Peyer's patch (tissue), 4 donors: Measurements from ENCODE around the gene WDR74. TPM values are rescaled to one million over a fixed set of nuclear protein-coding genes. Genes with fewer than 3 reads are reported as not detected.
A peak's percentile ranks its signal among the peaks of the same experiment; 100 is the strongest.

Experiments used
- DNase-seq, 3 donors: peaks; one replicate each; pipeline ENCODE4 v3.0.0-alpha.2; 2017 to 2019
- H3K27ac ChIP-seq, 4 donors: fragments of 200-600 bp; sonication (generic); one replicate each; pipeline ENCODE4 v1.5.1; 2016 to 2019
- H3K27me3 ChIP-seq, 2 donors: fragments of 200-600 bp; sonication (generic); one replicate each; pipeline ENCODE4 v1.5.1; 2019
- H3K36me3 ChIP-seq, 3 donors: fragments of 200-600 bp; sonication (generic); one replicate each; pipeline ENCODE4 v1.5.1; 2016 to 2019
- H3K4me1 ChIP-seq, 4 donors: fragments of 200-600 bp; sonication (generic); one replicate each; pipeline ENCODE4 v1.5.1; 2016 to 2019
- H3K4me3 ChIP-seq, 4 donors: fragments of 200-600 bp; sonication (generic); 1 replicate in 3 of 4; 2 replicates in 1 of 4; pipeline ENCODE4 v1.5.1; 2016 to 2019; ENCODE audit warnings: mild to moderate bottlenecking in 1 of 4
- H3K9me3 ChIP-seq, 4 donors: fragments of 200-600 bp; sonication (generic); one replicate each; pipeline ENCODE4 v1.5.1; 2016 to 2019; ENCODE audit warnings: mild to moderate bottlenecking in 1 of 4
- POLR2A ChIP-seq, 2 donors: fragments of 450-650 bp; IDR thresholded peaks; one replicate each; pipeline ENCODE4 v1.5.1; 2017; ENCODE audit warnings: antibody characterized with exemption in 2 of 2, mild to moderate bottlenecking in 2 of 2, moderate library complexity in 2 of 2
- total RNA-seq, 4 donors: library from RNA; depleted of rRNA; stranded (reverse); fragments of >200 nt; gene quantifications; one replicate each; pipeline ENCODE4 v1.1.0, GENCODE V29; 2016
- TF ChIP-seq, protein P1 (sequence below), 6 experiments: fragments of 450-650 bp in 4 of 6; fragments of 200-600 bp in 2 of 6; sonication (generic) in 1 of 6; IDR thresholded peaks; one replicate each; pipeline ENCODE4 v1.5.1; 2017 to 2019; ENCODE audit warnings: antibody characterized with exemption in 6 of 6, mild to moderate bottlenecking in 3 of 6, moderate library complexity in 1 of 6

The WDR74 gene
- total RNA-seq, 4 donors from 2014 or later: 17.7 to 78.4 (median 28.6) TPM

DNA sequence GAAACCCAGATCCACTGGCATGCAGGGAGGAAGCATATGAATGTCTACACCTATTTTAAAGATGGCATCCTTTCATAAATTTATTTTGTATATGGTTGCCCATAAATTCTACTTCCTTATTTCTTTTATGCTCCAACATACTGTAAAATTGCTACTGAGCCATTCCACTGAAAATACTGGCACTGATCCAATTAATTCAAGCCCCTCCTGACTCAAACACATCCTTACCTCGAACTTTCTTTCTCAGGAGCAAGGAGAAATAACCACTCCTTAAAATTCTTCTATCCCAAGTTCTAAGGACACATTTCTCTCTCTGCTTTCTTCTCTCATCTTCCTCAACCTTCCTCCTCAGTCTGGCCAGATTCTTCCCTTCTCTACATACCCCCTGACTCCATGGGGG lies 28.6 kb downstream of the WDR74 start:
- Histone ChIP-seq H3K4me3 (no peak overlapping the region), H3K9me3 (no peaks in the 10 kb centered on the region), H3K4me1 (no peaks in the 10 kb centered on the region), H3K27me3 (no peaks in the 10 kb centered on the region), H3K27ac (no peak overlapping the region), H3K36me3 (peaks cover 0 to 8% (median 0%) of the 10 kb centered on the region in 3 donors)
- TF ChIP-seq, protein P1, sequence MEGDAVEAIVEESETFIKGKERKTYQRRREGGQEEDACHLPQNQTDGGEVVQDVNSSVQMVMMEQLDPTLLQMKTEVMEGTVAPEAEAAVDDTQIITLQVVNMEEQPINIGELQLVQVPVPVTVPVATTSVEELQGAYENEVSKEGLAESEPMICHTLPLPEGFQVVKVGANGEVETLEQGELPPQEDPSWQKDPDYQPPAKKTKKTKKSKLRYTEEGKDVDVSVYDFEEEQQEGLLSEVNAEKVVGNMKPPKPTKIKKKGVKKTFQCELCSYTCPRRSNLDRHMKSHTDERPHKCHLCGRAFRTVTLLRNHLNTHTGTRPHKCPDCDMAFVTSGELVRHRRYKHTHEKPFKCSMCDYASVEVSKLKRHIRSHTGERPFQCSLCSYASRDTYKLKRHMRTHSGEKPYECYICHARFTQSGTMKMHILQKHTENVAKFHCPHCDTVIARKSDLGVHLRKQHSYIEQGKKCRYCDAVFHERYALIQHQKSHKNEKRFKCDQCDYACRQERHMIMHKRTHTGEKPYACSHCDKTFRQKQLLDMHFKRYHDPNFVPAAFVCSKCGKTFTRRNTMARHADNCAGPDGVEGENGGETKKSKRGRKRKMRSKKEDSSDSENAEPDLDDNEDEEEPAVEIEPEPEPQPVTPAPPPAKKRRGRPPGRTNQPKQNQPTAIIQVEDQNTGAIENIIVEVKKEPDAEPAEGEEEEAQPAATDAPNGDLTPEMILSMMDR (IDR thresholded peaks at IDR 0.05): no peak
- TF ChIP-seq POLR2A (IDR thresholded peaks at IDR 0.05): no peak
- DNase-seq: no peak

DNA sequence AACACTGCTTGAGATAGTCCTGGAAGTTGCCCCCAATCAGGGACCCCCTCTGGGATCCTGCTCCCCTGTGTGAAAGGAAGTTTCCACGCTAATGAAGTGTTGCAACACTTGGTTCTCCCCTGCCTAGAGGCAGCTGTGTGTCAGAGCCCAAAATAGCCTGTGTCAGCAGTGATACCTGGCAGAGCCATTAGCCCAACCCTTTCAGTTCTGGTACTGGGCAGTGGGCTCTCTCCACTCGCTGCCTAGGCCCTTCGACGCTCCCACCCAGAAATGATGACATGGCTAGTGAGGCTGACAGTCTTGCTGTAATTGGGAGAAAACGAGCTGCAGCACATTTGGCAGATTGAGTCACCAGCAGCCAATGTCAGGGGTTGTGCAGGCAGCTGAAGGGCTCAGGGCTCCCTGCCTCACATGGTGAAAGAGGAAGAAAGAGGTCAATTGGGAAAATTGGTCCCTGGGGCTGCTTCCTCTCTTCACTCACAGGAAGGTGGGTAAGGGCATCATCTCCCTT lies 32.7 kb downstream of the WDR74 start:
- peaks cover 0 to 10% (median 6%) of the 10 kb centered on the region in 4 donors for H3K4me1 ChIP-seq
- H3K27ac ChIP-seq: peak overlapping the region in 2 of 4 donors; percentile 94 to 97
- no peaks in the 10 kb centered on the region for H3K9me3 ChIP-seq
- no peak for DNase-seq
- TF ChIP-seq POLR2A (IDR thresholded peaks at IDR 0.05): no peak
- TF ChIP-seq, protein P1 (IDR thresholded peaks at IDR 0.05): no peak
- H3K36me3 ChIP-seq: peaks cover 0 to 21% (median 0%) of the 10 kb centered on the region in 3 donors
- H3K4me3 ChIP-seq: no peak overlapping the region
- H3K27me3 ChIP-seq: no peaks in the 10 kb centered on the region

DNA sequence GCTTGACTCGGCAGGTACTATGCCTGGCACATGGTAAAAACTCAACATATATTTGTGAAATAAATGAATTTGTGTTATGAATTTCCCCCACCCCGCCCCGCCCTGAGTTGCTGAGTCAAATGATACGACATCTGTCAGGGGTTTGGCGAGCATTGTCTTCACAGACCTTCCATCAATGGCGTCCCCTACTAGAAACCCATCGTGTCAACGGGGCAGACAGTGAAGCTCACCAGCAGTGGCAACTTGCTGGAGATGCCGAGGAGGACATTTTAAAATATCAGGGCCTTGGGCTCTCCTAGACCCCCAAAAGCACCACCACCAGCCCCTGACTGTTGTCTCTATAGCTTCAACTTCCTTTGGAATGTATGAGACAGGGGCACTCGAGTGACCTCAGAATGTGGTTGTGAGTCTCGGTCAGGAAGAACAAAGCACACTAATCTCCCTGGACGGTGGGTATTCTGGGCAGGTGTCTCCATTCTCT lies 33.4 kb downstream of the WDR74 start:
- TF ChIP-seq, protein P1 (IDR thresholded peaks at IDR 0.05): no peak
- no peak for TF ChIP-seq POLR2A (IDR thresholded peaks at IDR 0.05)
- Histone ChIP-seq H3K27ac (peak overlapping the region; percentile 93 to 97 (median 94)), H3K4me3 (peak overlapping the region; percentile 90 to 99 (median 94)), H3K27me3 (no peaks in the 10 kb centered on the region), H3K4me1 (peaks cover 0 to 10% (median 6%) of the 10 kb centered on the region in 4 donors), H3K36me3 (peaks cover 0 to 28% (median 0%) of the 10 kb centered on the region in 3 donors), H3K9me3 (no peaks in the 10 kb centered on the region)
- no peak for DNase-seq

DNA sequence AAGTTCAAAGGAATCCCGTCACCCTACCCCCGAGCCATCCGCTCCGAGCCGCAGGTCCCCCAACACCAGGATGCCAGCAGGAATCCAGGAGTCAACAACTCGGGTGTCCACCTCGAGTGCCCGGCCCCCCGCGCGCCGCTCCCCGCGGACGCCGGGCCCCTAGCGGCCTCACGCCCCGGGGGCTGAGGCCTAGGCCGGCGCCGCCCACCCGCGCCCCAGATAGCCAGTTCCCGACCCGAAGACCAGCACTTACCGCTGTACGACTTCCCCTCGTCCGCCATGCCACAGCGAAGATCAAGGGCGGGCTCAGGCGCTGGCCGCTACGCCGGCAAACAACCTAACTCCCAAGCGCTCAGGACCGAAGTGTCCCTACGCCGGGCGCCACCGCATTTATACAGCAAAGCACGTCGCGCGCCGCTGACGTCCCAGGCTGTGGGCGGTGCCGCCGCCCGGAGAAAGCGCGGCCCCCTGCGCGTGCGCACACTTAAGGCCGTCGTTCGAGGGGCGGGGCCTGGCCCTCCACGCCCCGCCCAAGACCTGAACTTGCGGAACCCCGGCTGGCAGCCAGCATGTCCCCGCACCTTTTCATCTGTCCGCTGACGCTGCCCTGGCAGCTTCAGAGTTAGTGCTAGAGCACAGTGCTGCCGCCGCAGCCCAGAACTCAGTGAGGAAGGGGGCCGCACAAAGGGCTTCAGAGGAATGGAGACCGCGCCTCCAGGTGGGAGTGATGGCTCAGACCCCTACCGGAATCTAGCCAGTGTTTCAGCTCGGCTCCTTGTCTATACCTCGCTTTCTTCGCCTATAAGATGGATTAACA lies 34.1 kb downstream of the WDR74 start, which contains the start of gene NXF1:
TSS of gene NXF1 (minus strand) at position 365 of the 817 bp plus-strand sequence. CDS start at position 281, 84 bp downstream.
- H3K27me3 ChIP-seq: no peaks in the 10 kb centered on the region
- peak within 1 kb of the TSS; percentile 93 to 97 (median 94) for H3K27ac ChIP-seq
- peak within 1 kb of the TSS; percentile 90 to 99 (median 94) for H3K4me3 ChIP-seq
- DNase-seq: peak; percentile 95 to 98 (median 98)
- H3K9me3 ChIP-seq: no peaks in the 10 kb centered on the region
- H3K36me3 ChIP-seq: peaks cover 0 to 35% (median 0%) of the 10 kb centered on the region in 3 donors
- TF ChIP-seq POLR2A (IDR thresholded peaks at IDR 0.05): peak; percentile 99 to 100
- TF ChIP-seq, protein P1 (IDR thresholded peaks at IDR 0.05): peak in 5 of 6 experiments; percentile 6 to 42 (median 24)
- peaks cover 0 to 10% (median 6%) of the 10 kb centered on the region in 4 donors for H3K4me1 ChIP-seq

DNA sequence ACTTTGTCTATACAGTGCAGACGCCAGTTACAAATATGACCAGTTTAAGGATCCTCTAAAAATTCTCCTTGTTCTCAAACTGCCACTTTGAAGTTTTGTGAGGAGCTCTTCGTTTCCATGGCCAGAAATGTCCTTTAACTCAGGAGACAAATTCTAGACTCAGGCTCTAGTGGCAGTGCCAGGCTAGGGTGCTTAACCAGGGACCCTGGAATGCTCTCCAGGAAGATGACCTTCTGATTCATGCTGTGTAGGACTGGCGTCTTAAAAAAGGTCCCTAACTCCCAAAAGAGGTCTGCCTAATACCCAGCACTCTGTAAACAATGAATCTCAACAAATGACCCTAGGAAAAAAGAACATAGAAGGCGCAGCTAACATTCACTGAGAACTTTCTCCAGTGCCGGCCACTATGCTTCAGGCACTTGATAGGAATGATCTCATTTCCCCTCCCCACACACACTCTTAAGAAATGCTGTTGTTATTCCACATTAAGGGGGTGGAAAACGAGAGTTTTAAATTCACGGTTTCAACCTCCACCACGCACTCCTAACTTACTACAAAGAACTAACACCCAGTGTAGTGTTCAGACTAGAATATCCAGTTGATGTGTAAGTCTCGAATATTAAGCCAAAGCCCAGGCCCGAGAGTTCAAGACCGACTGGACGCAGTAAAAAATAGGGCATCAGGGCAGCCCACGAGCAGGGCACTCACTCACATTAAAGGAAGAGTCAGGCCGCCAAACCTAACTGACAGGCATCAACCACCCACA lies 34.9 kb downstream of the WDR74 start:
- H3K4me1 ChIP-seq: peaks cover 0 to 10% (median 6%) of the 10 kb centered on the region in 4 donors
- TF ChIP-seq, protein P1 (IDR thresholded peaks at IDR 0.05): no peak
- no peak for TF ChIP-seq POLR2A (IDR thresholded peaks at IDR 0.05)
- H3K27me3 ChIP-seq: no peaks in the 10 kb centered on the region
- H3K9me3 ChIP-seq: no peaks in the 10 kb centered on the region
- peak overlapping the region; percentile 93 to 97 (median 94) for H3K27ac ChIP-seq
- H3K36me3 ChIP-seq: peaks cover 0 to 43% (median 0%) of the 10 kb centered on the region in 3 donors
- DNase-seq: peak in 1 of 3 donors; percentile 27
- H3K4me3 ChIP-seq: peak overlapping the region; percentile 90 to 99 (median 94)
